Measurements from ENCODE around the gene FASLG. TPM values are rescaled to one million over a fixed set of nuclear protein-coding genes. Genes with fewer than 3 reads are reported as not detected.

The FASLG gene
- total RNA-seq, 2 donors from 2014 or later: not detected

GRCh38 chr1:172630056-172630818, 28.7 kb upstream of the FASLG start:
- no peak overlapping the region for H3K27ac ChIP-seq
- no peak overlapping the region for H3K4me3 ChIP-seq
- ATAC-seq (no peak), DNase-seq (no peak)
- 86 to 87% methylated on average over 11 of the region's 11 CpGs for WGBS, 2 donors
- no peaks in the 10 kb centered on the region for H3K36me3 ChIP-seq (replicated peaks in 1 of 2; ENCODE audit: insufficient read depth in 1 of 2, low read depth in 2 of 2)
- no peaks in the 10 kb centered on the region for H3K27me3 ChIP-seq
- no peaks in the 10 kb centered on the region for H3K4me1 ChIP-seq
- intact Hi-C loops (cut with DNase I): no loop called here
- no peak for TF ChIP-seq CTCF (IDR thresholded peaks at IDR 0.05)
- no peaks in the 10 kb centered on the region for H3K9me3 ChIP-seq

GRCh38 chr1:172630868-172631267, 28.0 kb upstream of the FASLG start:
- intact Hi-C loops (cut with DNase I): no loop called here
- DNase-seq: no peak

GRCh38 chr1:172637522-172637921, 21.4 kb upstream of the FASLG start:
- Histone ChIP-seq H3K9me3 (no peaks in the 10 kb centered on the region), H3K4me1 (no peaks in the 10 kb centered on the region), H3K27me3 (no peaks in the 10 kb centered on the region), H3K36me3 (replicated peaks in 1 of 2; ENCODE audit: insufficient read depth in 1 of 2, low read depth in 2 of 2) (no peaks in the 10 kb centered on the region), H3K4me3 (no peak overlapping the region), H3K27ac (no peak overlapping the region)
- no peak for DNase-seq
- 88 to 90% methylated on average over 2 of the region's 2 CpGs for WGBS, 2 donors
- intact Hi-C loops (cut with DNase I): no loop called here
- ATAC-seq: no peak
- TF ChIP-seq POLR2A (IDR thresholded peaks at IDR 0.05): no peak
- TF ChIP-seq CTCF (IDR thresholded peaks at IDR 0.05): no peak

More at GRCh38 chr1:172630868-172631267, 28.0 kb upstream of the FASLG start:
- Histone ChIP-seq H3K4me1 (no peaks in the 10 kb centered on the region), H3K27ac (no peak overlapping the region), H3K9me3 (no peaks in the 10 kb centered on the region), H3K36me3 (replicated peaks in 1 of 2; ENCODE audit: insufficient read depth in 1 of 2, low read depth in 2 of 2) (no peaks in the 10 kb centered on the region), H3K27me3 (no peaks in the 10 kb centered on the region), H3K4me3 (no peak overlapping the region)
- TF ChIP-seq CTCF (IDR thresholded peaks at IDR 0.05) (no peak), POLR2A (IDR thresholded peaks at IDR 0.05) (no peak)
- no peak for ATAC-seq
- WGBS, 2 donors: 51 to 58% methylated on average over 3 of the region's 3 CpGs

- DNase-seq: no peak
- intact Hi-C loops (cut with DNase I): no loop called here
- Histone ChIP-seq H3K36me3 (replicated peaks in 1 of 2; ENCODE audit: insufficient read depth in 1 of 2, low read depth in 2 of 2) (no peaks in the 10 kb centered on the region), H3K27ac (no peak overlapping the region), H3K4me3 (no peak overlapping the region), H3K27me3 (no peaks in the 10 kb centered on the region), H3K4me1 (no peaks in the 10 kb centered on the region), H3K9me3 (no peaks in the 10 kb centered on the region)
- 83 to 88% methylated on average over 2 of the region's 2 CpGs for WGBS, 2 donors
- no peak for ATAC-seq
- TF ChIP-seq CTCF (IDR thresholded peaks at IDR 0.05): no peak
- no peak for TF ChIP-seq POLR2A (IDR thresholded peaks at IDR 0.05)
Observed at GRCh38 chr1:172638249-172638648, 20.7 kb upstream of the FASLG start.

All from body of pancreas (tissue), 4 donors.